ENCODE measurements around the gene WDTC1. TPM values are rescaled to one million over a fixed set of nuclear protein-coding genes. Genes with fewer than 3 reads are reported as not detected.

WDTC1 gene
- total and polyA plus RNA-seq, 12 donors = 14.4 to 74.3 (median 61.6) TPM

- WGBS, 2 donors = 67 to 97% methylated on average over 4 of the region's 4 CpGs
- H3K27ac ChIP-seq = no peak overlapping the region
- H3K4me3 ChIP-seq = no peak overlapping the region
- H3K4me1 ChIP-seq = no peaks in the 10 kb centered on the region
- no peak for ATAC-seq
- no peaks in the 10 kb centered on the region for H3K9me3 ChIP-seq
- no peak for TF ChIP-seq CTCF (IDR thresholded peaks at IDR 0.05)
- H3K27me3 ChIP-seq = no peaks in the 10 kb centered on the region
- intact Hi-C loops (cut with DNase I) = loop anchor here in 1 of 10 donors (5.0 kb wide), 1 partner anchor 72 kb away; no protein-coding TSS in a partner anchor
- H3K36me3 ChIP-seq = peaks cover 0 to 65% (median 11%) of the 10 kb centered on the region in 9 donors
- DNase-seq = no peak
Observed at GRCh38 chr1:27269276-27269675, 34.8 kb downstream of the WDTC1 start.

- H3K27ac ChIP-seq = no peak overlapping the region
- DNase-seq = no peak
- ATAC-seq = no peak
- H3K4me1 ChIP-seq = peaks cover 0 to 4% (median 0%) of the 10 kb centered on the region in 9 donors
- peaks cover 0 to 16% (median 0%) of the 10 kb centered on the region in 11 donors for H3K9me3 ChIP-seq
- intact Hi-C loops (cut with DNase I) = loop anchor here in 1 of 10 donors (10.0 kb wide), 1 partner anchor 79 kb away; no protein-coding TSS in a partner anchor
- WGBS, 2 donors = 96 to 97% methylated on average over 1 of the region's 1 CpG
- TF ChIP-seq CTCF (IDR thresholded peaks at IDR 0.05) = no peak
- no peaks in the 10 kb centered on the region for H3K27me3 ChIP-seq
- no peak overlapping the region for H3K4me3 ChIP-seq
- peaks cover 0 to 42% (median 0%) of the 10 kb centered on the region in 9 donors for H3K36me3 ChIP-seq
Observed at GRCh38 chr1:27274204-27274603, 39.8 kb downstream of the WDTC1 start.

GRCh38 chr1:27275696-27276095 is 41.3 kb downstream of the WDTC1 start:
- DNase-seq (no peak), ATAC-seq (no peak)
- H3K36me3 ChIP-seq = peaks cover 0 to 33% (median 0%) of the 10 kb centered on the region in 9 donors
- WGBS, 2 donors = 62 to 86% methylated on average over 3 of the region's 3 CpGs
- intact Hi-C loops (cut with DNase I) = loop anchor here in 1 of 10 donors (10.0 kb wide), 1 partner anchor 81 kb away; no protein-coding TSS in a partner anchor
- peaks cover 0 to 16% (median 0%) of the 10 kb centered on the region in 11 donors for H3K9me3 ChIP-seq
- H3K27me3 ChIP-seq = no peaks in the 10 kb centered on the region
- no peak overlapping the region for H3K27ac ChIP-seq
- peaks cover 0 to 4% (median 0%) of the 10 kb centered on the region in 9 donors for H3K4me1 ChIP-seq
- no peak overlapping the region for H3K4me3 ChIP-seq
- TF ChIP-seq CTCF (IDR thresholded peaks at IDR 0.05) = no peak

- 52 to 53% methylated on average over 11 of the region's 11 CpGs for WGBS, 2 donors
- peak; percentile 78 to 83 for DNase-seq
- Histone ChIP-seq H3K9me3 (no peaks in the 10 kb centered on the region), H3K27me3 (no peaks in the 10 kb centered on the region), H3K36me3 (peaks cover 0 to 58% (median 19%) of the 10 kb centered on the region in 9 donors), H3K4me1 (no peaks in the 10 kb centered on the region), H3K4me3 (no peak overlapping the region), H3K27ac (no peak overlapping the region)
- TF ChIP-seq CTCF (IDR thresholded peaks at IDR 0.05) = peak; percentile 70 to 91 (median 85)
- intact Hi-C loops (cut with DNase I) = loop anchor here (1.0 to 10.0 kb wide), 10 partner anchors 46 to 242 kb away; no protein-coding TSS in a partner anchor
- ATAC-seq = peak; percentile 75 to 89 (median 86)
Observed at GRCh38 chr1:27284425-27285273, 50.2 kb downstream of the WDTC1 start.
